Stomach (tissue), 4 donors: Measurements from ENCODE around the gene ZNF423.

Experiments used
- EP300 ChIP-seq: sonication (generic); formaldehyde crosslinking; IDR thresholded peaks from one replicate; pipeline ENCODE4 v1.6.1; 2017; ENCODE audit warnings: antibody characterized with exemption
- POLR2A ChIP-seq, 4 donors: fragments of 450-650 bp; IDR thresholded peaks; one replicate each; pipeline ENCODE4 v1.6.1; 2016; ENCODE audit warnings: antibody characterized with exemption in 4 of 4, control low read depth in 2 of 4, mild to moderate bottlenecking in 1 of 4, moderate library complexity in 1 of 4
- POLR2AphosphoS5 ChIP-seq, 3 donors: sonication (generic); formaldehyde crosslinking; IDR thresholded peaks; one replicate each; pipeline ENCODE4 v1.6.1; 2016; ENCODE audit warnings: antibody characterized with exemption in 3 of 3
- TF ChIP-seq, protein P1 (sequence below), 7 experiments: fragments of 450-650 bp in 4 of 7; fragments of 200-600 bp in 3 of 7; sonication (generic) in 3 of 7; IDR thresholded peaks; one replicate each; pipeline ENCODE4 v1.5.1; 2016 to 2019; ENCODE audit warnings: antibody characterized with exemption in 7 of 7, control low read depth in 2 of 7, mild to moderate bottlenecking in 1 of 7

DNA sequence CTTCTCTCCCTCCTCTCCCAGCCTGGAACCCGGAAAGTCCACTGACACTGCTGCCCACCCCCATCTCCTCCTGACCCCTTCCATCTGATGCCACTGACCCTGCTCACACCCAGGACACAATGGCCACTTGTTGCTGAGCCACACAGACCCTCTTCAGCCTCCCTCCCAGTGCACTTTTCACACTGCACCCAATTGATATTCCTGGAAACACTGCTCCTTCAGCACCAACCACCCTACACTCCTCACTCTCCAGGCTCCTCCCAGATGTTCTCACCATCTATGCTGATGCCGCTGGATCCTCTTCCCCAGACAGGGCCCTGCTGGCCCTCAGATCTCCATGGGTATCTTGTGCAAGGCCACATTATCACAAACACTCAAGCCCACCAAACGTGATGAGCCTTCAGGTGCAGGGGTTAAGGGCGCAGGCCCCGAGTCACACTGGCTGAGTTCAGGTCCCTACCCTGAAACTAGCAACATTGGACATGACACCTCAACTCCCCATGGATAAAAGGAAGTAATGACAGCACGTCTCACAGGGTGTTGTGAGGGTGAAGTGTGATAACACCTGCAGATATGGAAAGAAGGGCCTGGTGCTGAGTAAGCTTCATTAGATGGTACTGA lies 238.1 kb downstream of the ZNF423 start:
- TF ChIP-seq, protein P1, sequence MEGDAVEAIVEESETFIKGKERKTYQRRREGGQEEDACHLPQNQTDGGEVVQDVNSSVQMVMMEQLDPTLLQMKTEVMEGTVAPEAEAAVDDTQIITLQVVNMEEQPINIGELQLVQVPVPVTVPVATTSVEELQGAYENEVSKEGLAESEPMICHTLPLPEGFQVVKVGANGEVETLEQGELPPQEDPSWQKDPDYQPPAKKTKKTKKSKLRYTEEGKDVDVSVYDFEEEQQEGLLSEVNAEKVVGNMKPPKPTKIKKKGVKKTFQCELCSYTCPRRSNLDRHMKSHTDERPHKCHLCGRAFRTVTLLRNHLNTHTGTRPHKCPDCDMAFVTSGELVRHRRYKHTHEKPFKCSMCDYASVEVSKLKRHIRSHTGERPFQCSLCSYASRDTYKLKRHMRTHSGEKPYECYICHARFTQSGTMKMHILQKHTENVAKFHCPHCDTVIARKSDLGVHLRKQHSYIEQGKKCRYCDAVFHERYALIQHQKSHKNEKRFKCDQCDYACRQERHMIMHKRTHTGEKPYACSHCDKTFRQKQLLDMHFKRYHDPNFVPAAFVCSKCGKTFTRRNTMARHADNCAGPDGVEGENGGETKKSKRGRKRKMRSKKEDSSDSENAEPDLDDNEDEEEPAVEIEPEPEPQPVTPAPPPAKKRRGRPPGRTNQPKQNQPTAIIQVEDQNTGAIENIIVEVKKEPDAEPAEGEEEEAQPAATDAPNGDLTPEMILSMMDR (IDR thresholded peaks at IDR 0.05), result no peak
- TF ChIP-seq POLR2AphosphoS5 (IDR thresholded peaks at IDR 0.05) (no peak), POLR2A (IDR thresholded peaks at IDR 0.05) (no peak), EP300 (no peak)
